ENCODE measurements around the gene SLC7A5.
"Not testable (repeated sequence)": the region's sequence is repeated elsewhere in the genome, so short reads cannot be mapped to it uniquely, and the experiment has no call there.

Gene SLC7A5

GRCh38 chr16:87803385-87803784, 65.9 kb downstream of the SLC7A5 start:
- Mint-ChIP-seq H3K4me3 (no peak overlapping the region), H3K27me3 (no peaks in the 10 kb centered on the region), H3K4me1 (ENCODE audit: low read depth) (peaks cover 20% of the 10 kb centered on the region), H3K9me3 (no peaks in the 10 kb centered on the region), H3K27ac (no peak overlapping the region), H3K36me3 (ENCODE audit: low read depth) (peaks cover 3% of the 10 kb centered on the region)
- DNase-seq: no peak

- H3K4me1 Mint-ChIP-seq (ENCODE audit: low read depth): peaks cover 20% of the 10 kb centered on the region
- no peak for DNase-seq
- H3K27me3 Mint-ChIP-seq: no peaks in the 10 kb centered on the region
- no peak overlapping the region for H3K4me3 Mint-ChIP-seq
- H3K36me3 Mint-ChIP-seq (ENCODE audit: low read depth): peaks cover 3% of the 10 kb centered on the region
- no peak overlapping the region for H3K27ac Mint-ChIP-seq
- no peaks in the 10 kb centered on the region for H3K9me3 Mint-ChIP-seq
These were observed 66.6 kb downstream of the SLC7A5 start for GRCh38 chr16:87802670-87803069.

- Mint-ChIP-seq H3K27ac (no peak overlapping the region), H3K9me3 (no peaks in the 10 kb centered on the region), H3K36me3 (ENCODE audit: low read depth) (peaks cover 3% of the 10 kb centered on the region), H3K4me1 (ENCODE audit: low read depth) (peaks cover 11% of the 10 kb centered on the region), H3K4me3 (no peak overlapping the region), H3K27me3 (no peaks in the 10 kb centered on the region)
- no peak for DNase-seq
These were observed 67.5 kb downstream of the SLC7A5 start for GRCh38 chr16:87801679-87802259.

GRCh38 chr16:87800497-87800896, 68.8 kb downstream of the SLC7A5 start:
- Mint-ChIP-seq H3K36me3 (ENCODE audit: low read depth) (no peaks in the 10 kb centered on the region), H3K9me3 (no peaks in the 10 kb centered on the region), H3K27me3 (no peaks in the 10 kb centered on the region), H3K4me1 (ENCODE audit: low read depth) (no peaks in the 10 kb centered on the region), H3K4me3 (no peak overlapping the region), H3K27ac (no peak overlapping the region)
- no peak for DNase-seq

- Mint-ChIP-seq H3K9me3 (no peaks in the 10 kb centered on the region), H3K36me3 (ENCODE audit: low read depth) (no peaks in the 10 kb centered on the region), H3K27ac (no peak overlapping the region), H3K27me3 (no peaks in the 10 kb centered on the region), H3K4me3 (no peak overlapping the region), H3K4me1 (ENCODE audit: low read depth) (no peaks in the 10 kb centered on the region)
- DNase-seq: no peak
These were observed 74.0 kb downstream of the SLC7A5 start for GRCh38 chr16:87795336-87795735.

- Mint-ChIP-seq H3K27me3 (no peaks in the 10 kb centered on the region), H3K4me1 (ENCODE audit: low read depth) (no peaks in the 10 kb centered on the region), H3K4me3 (no peak overlapping the region), H3K27ac (no peak overlapping the region), H3K36me3 (ENCODE audit: low read depth) (no peaks in the 10 kb centered on the region), H3K9me3 (no peaks in the 10 kb centered on the region)
- DNase-seq: no peak
These were observed 74.7 kb downstream of the SLC7A5 start for GRCh38 chr16:87794485-87795078.

- Mint-ChIP-seq H3K27ac (no peak overlapping the region), H3K27me3 (no peaks in the 10 kb centered on the region), H3K4me3 (no peak overlapping the region), H3K4me1 (ENCODE audit: low read depth) (no peaks in the 10 kb centered on the region), H3K9me3 (no peaks in the 10 kb centered on the region), H3K36me3 (ENCODE audit: low read depth) (no peaks in the 10 kb centered on the region)
- DNase-seq: no peak
These were observed 77.1 kb downstream of the SLC7A5 start for GRCh38 chr16:87792205-87792565.

- no peak for DNase-seq
- Mint-ChIP-seq H3K36me3 (ENCODE audit: low read depth) (no peaks in the 10 kb centered on the region), H3K27ac (no peak overlapping the region), H3K4me1 (ENCODE audit: low read depth) (no peaks in the 10 kb centered on the region), H3K27me3 (no peaks in the 10 kb centered on the region), H3K9me3 (no peaks in the 10 kb centered on the region), H3K4me3 (no peak overlapping the region)
These were observed 77.8 kb downstream of the SLC7A5 start for GRCh38 chr16:87791295-87792204.

GRCh38 chr16:87790292-87791100, 78.8 kb downstream of the SLC7A5 start:
- Mint-ChIP-seq H3K27me3 (no peaks in the 10 kb centered on the region), H3K9me3 (no peaks in the 10 kb centered on the region), H3K4me1 (ENCODE audit: low read depth) (no peaks in the 10 kb centered on the region), H3K4me3 (no peak overlapping the region), H3K36me3 (ENCODE audit: low read depth) (no peaks in the 10 kb centered on the region), H3K27ac (no peak overlapping the region)
- no peak for DNase-seq

- Mint-ChIP-seq H3K9me3 (no peaks in the 10 kb centered on the region), H3K4me3 (no peak overlapping the region), H3K27ac (no peak overlapping the region), H3K4me1 (ENCODE audit: low read depth) (no peaks in the 10 kb centered on the region), H3K27me3 (no peaks in the 10 kb centered on the region), H3K36me3 (ENCODE audit: low read depth) (no peaks in the 10 kb centered on the region)
- no peak for DNase-seq
These were observed 79.6 kb downstream of the SLC7A5 start for GRCh38 chr16:87789437-87790291.

- not testable (repeated sequence) for H3K4me3 Mint-ChIP-seq; H3K27ac Mint-ChIP-seq; H3K4me1 Mint-ChIP-seq (ENCODE audit: low read depth); H3K9me3 Mint-ChIP-seq; H3K27me3 Mint-ChIP-seq; H3K36me3 Mint-ChIP-seq (ENCODE audit: low read depth); DNase-seq
These were observed 80.4 kb downstream of the SLC7A5 start for GRCh38 chr16:87788730-87789436.

GRCh38 chr16:87787451-87788091, 81.7 kb downstream of the SLC7A5 start:
- H3K4me1 Mint-ChIP-seq (ENCODE audit: low read depth); H3K27ac Mint-ChIP-seq; H3K9me3 Mint-ChIP-seq; H3K27me3 Mint-ChIP-seq; H3K4me3 Mint-ChIP-seq; DNase-seq; H3K36me3 Mint-ChIP-seq (ENCODE audit: low read depth): not testable (repeated sequence)

GRCh38 chr16:87784812-87785211, 84.5 kb downstream of the SLC7A5 start:
- Mint-ChIP-seq H3K4me3 (no peak overlapping the region), H3K27me3 (no peaks in the 10 kb centered on the region), H3K36me3 (ENCODE audit: low read depth) (no peaks in the 10 kb centered on the region), H3K9me3 (no peaks in the 10 kb centered on the region), H3K4me1 (ENCODE audit: low read depth) (peaks cover 20% of the 10 kb centered on the region), H3K27ac (no peak overlapping the region)
- no peak for DNase-seq
